Esophagus squamous epithelium (tissue), 4 donors: ENCODE results near the gene KRT80.

Experiments used
- POLR2A ChIP-seq, 4 donors: fragments of 450-650 bp; IDR thresholded peaks; one replicate each; pipeline ENCODE4 v1.6.1; 2017; ENCODE audit warnings: antibody characterized with exemption in 4 of 4, mild to moderate bottlenecking in 4 of 4, moderate library complexity in 3 of 4
- TF ChIP-seq, protein P1 (sequence below), 6 experiments: fragments of 450-650 bp in 4 of 6; fragments of 200-600 bp in 2 of 6; sonication (generic) in 2 of 6; IDR thresholded peaks; one replicate each; pipeline ENCODE4 v1.5.1; 2016 to 2019; ENCODE audit warnings: antibody characterized with exemption in 6 of 6, mild to moderate bottlenecking in 4 of 6, moderate library complexity in 4 of 6

- no peak for TF ChIP-seq POLR2A (IDR thresholded peaks at IDR 0.05)
- TF ChIP-seq, protein P1, sequence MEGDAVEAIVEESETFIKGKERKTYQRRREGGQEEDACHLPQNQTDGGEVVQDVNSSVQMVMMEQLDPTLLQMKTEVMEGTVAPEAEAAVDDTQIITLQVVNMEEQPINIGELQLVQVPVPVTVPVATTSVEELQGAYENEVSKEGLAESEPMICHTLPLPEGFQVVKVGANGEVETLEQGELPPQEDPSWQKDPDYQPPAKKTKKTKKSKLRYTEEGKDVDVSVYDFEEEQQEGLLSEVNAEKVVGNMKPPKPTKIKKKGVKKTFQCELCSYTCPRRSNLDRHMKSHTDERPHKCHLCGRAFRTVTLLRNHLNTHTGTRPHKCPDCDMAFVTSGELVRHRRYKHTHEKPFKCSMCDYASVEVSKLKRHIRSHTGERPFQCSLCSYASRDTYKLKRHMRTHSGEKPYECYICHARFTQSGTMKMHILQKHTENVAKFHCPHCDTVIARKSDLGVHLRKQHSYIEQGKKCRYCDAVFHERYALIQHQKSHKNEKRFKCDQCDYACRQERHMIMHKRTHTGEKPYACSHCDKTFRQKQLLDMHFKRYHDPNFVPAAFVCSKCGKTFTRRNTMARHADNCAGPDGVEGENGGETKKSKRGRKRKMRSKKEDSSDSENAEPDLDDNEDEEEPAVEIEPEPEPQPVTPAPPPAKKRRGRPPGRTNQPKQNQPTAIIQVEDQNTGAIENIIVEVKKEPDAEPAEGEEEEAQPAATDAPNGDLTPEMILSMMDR (IDR thresholded peaks at IDR 0.05), result no peak
Observed at GRCh38 chr12:52166672-52167071, 25.1 kb downstream of the KRT80 start.
